A549 (cell line): ENCODE measurements around the gene KIF26A. TPM values are rescaled to one million over a fixed set of nuclear protein-coding genes. Genes with fewer than 3 reads are reported as not detected.

Experiments
- ATAC-seq, 2 experiments: fragments of 200-7000 bp in 1 of 2; fragments of >200 bp in 1 of 2; cut with Nextera tagmentation in 1 of 2; cut with Tn5 transposase in 1 of 2; 3 replicates each; pipeline versions ENCODE4 v1.8.0 to v1.9.1; 2018 to 2020; ENCODE audit warnings: mild to moderate bottlenecking in 1 of 2, moderate library complexity in 1 of 2
- CTCF ChIA-PET: fragments of 300-600 bp; sonication (Branson Sonifier 250); formaldehyde crosslinking; extraction: SDS; loops from one replicate; lab custom pipeline; 2021; ENCODE audit warnings: antibody characterized with exemption, inconsistent platforms; lab: Yijun Ruan, JAX
- POLR2A ChIA-PET: fragments of 350-600 bp; formaldehyde crosslinking; extraction: SDS; loops from one replicate; lab custom pipeline; 2021; ENCODE audit warnings: antibody characterized with exemption, inconsistent platforms; lab: Yijun Ruan, JAX
- DNase-seq, 2 experiments: peaks; one replicate each; pipeline versions ENCODE4 v3.0.0 to v3.0.0-alpha.2; 2011 to 2016; ENCODE audit warnings: low read depth in 1 of 2, low spot score in 1 of 2
- FAIRE-seq: peaks from 2 replicates; lab custom pipeline; 2011; peaks lifted over from hg19 to GRCh38; lab: Jason Lieb, UNC
- H3K27ac ChIP-seq, 2 experiments: fragments of >200 bp; sonication (Bioruptor Twin); formaldehyde crosslinking; 3 replicates each; pipeline ENCODE4 v1.5.1; 2016 to 2017
- H3K4me1 ChIP-seq: fragments of >200 bp; sonication (Bioruptor Twin); formaldehyde crosslinking; 3 replicates; pipeline ENCODE4 v1.6.1; 2016
- H3K4me2 ChIP-seq: fragments of >200 bp; sonication (Bioruptor Twin); formaldehyde crosslinking; 3 replicates; pipeline ENCODE4 v1.6.1; 2016
- H3K4me3 ChIP-seq: fragments of >200 bp; sonication (Bioruptor Twin); formaldehyde crosslinking; 3 replicates; pipeline ENCODE4 v1.5.1; 2016
- H3K9me3 ChIP-seq: fragments of >200 bp; sonication (Bioruptor Twin); formaldehyde crosslinking; 3 replicates; pipeline ENCODE4 v1.6.1; 2016
- CBX2 ChIP-seq: fragments of 200-600 bp; sonication (generic); IDR thresholded peaks from 2 replicates; pipeline ENCODE4 v1.6.1; 2016; ENCODE audit warnings: low read depth, mild to moderate bottlenecking, borderline replicate concordance
- CBX8 ChIP-seq: fragments of 200-600 bp; sonication (generic); IDR thresholded peaks from 2 replicates; pipeline ENCODE4 v1.6.1; 2016
- CHD2 ChIP-seq: fragments of 150-350 bp; IDR thresholded peaks from 2 replicates; pipeline ENCODE4 v1.6.1; 2014; ENCODE audit warnings: low read length; ENCODE audit not compliant: partially characterized antibody
- EHMT2 ChIP-seq: fragments of 200-600 bp; sonication (generic); IDR thresholded peaks from 2 replicates; pipeline ENCODE4 v1.6.1; 2016; ENCODE audit warnings: antibody characterized with exemption, low read depth, mild to moderate bottlenecking, moderate library complexity
- ELK1 ChIP-seq: fragments of 150-350 bp; IDR thresholded peaks from 2 replicates; pipeline ENCODE4 v1.6.1; 2014; ENCODE audit warnings: low read depth, mild to moderate bottlenecking, low read length
- ESRRA ChIP-seq: fragments of 150-350 bp; IDR thresholded peaks from 2 replicates; pipeline ENCODE4 v1.6.1; 2014; ENCODE audit warnings: mild to moderate bottlenecking, low read length, borderline replicate concordance
- HOXA7 ChIP-seq: fragments of 250-450 bp; sonication (Bioruptor Pico); IDR thresholded peaks from 2 replicates; pipeline ENCODE4 v1.5.0; 2020; ENCODE audit warnings: mild to moderate bottlenecking, moderate library complexity
- HOXB13 ChIP-seq: fragments of 250-450 bp; sonication (Bioruptor Pico); IDR thresholded peaks from 2 replicates; pipeline ENCODE4 v1.5.0; 2020; ENCODE audit warnings: low read depth, mild to moderate bottlenecking, moderate library complexity
- MAZ ChIP-seq: fragments of 150-350 bp; IDR thresholded peaks from 2 replicates; pipeline ENCODE4 v1.6.1; 2014; ENCODE audit warnings: antibody characterized with exemption, low read depth, low read length, borderline replicate concordance
- NR3C1 ChIP-seq: fragments of >200 bp; sonication (Bioruptor Twin); formaldehyde crosslinking; IDR thresholded peaks from 3 replicates; pipeline ENCODE4 v1.6.1; 2017
- SMC3 ChIP-seq: fragments of >200 bp; sonication (Bioruptor Twin); formaldehyde crosslinking; IDR thresholded peaks from 3 replicates; pipeline ENCODE4 v1.6.1; 2018; ENCODE audit warnings: inconsistent platforms
- ZC3H11A ChIP-seq: fragments of 450-650 bp; IDR thresholded peaks from 2 replicates; pipeline ENCODE4 v1.6.1; 2014; ENCODE audit warnings: antibody characterized with exemption, mild to moderate bottlenecking
- ZFP36 ChIP-seq: fragments of 450-650 bp; IDR thresholded peaks from 2 replicates; pipeline ENCODE4 v1.6.1; 2014; ENCODE audit warnings: borderline replicate concordance; ENCODE audit not compliant: partially characterized antibody
- ZNF302 ChIP-seq: fragments of 250-450 bp; sonication (Bioruptor Pico); IDR thresholded peaks from 2 replicates; pipeline ENCODE4 v1.9.0; 2021; ENCODE audit warnings: inconsistent platforms, mild to moderate bottlenecking, moderate library complexity
- ZSCAN20 ChIP-seq: fragments of 250-450 bp; sonication (Bioruptor Pico); IDR thresholded peaks from 2 replicates; pipeline ENCODE4 v1.8.0; 2022; ENCODE audit warnings: mild to moderate bottlenecking, moderate library complexity
- WGBS: methylation state at CpG from one replicate; pipeline ENCODE4 v1.1.6; 2017; ENCODE audit errors: missing lambda C conversion rate; 5-methylcytosine and 5-hydroxymethylcytosine counted together
- polyA plus RNA-seq, 4 experiments: library from polyadenylated mRNA; depleted of rRNA in 3 of 4; stranded (reverse); fragments of >200 nt; fragmentation: RNase III in 1 of 4; extraction: RNeasy Plus Mini Kit Qiagen cat#74134 plus additional on column Dnase treatment in 1 of 4; gene quantifications; 2 replicates in 3 of 4; 3 replicates in 1 of 4; pipeline ENCODE4 v1.2.3, GENCODE V29; 2011 to 2017
- TF ChIP-seq, protein P1 (sequence below): fragments of >200 bp; sonication (Bioruptor Twin); formaldehyde crosslinking; IDR thresholded peaks from 2 replicates; pipeline ENCODE4 v1.6.1; 2016
- TF ChIP-seq, protein P2 (sequence below): IDR thresholded peaks from 2 replicates; pipeline ENCODE4 v1.6.1; 2012; ENCODE audit warnings: low read depth, borderline replicate concordance
- TF ChIP-seq, protein P3 (sequence below): fragments of 450-650 bp; IDR thresholded peaks from 2 replicates; pipeline ENCODE4 v1.6.1; 2014; ENCODE audit warnings: antibody characterized with exemption

Gene KIF26A
- polyA plus RNA-seq, 2 of the 4 experiments (the other 2 are of a cell fraction): 0.28 to 2.3 TPM

DNA sequence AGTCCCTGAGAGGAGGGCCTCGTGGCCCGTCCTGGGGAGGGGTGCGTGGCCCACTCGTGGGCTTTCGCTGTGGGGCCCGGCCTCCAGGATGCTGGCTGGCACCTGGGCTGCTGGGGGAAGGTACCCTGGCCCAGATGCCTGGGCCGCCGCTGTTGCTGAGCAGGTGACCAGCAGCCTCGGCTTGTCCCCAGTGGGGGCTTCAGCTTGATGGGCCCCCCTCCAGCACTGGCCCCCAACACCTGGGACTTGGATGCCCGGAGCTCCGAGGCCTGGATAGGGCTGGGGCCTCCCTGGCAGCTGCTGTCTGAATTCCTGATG lies 10.8 kb downstream of the KIF26A start:
- no peak for FAIRE-seq
- no peak for TF ChIP-seq EHMT2
- TF ChIP-seq, protein P1, sequence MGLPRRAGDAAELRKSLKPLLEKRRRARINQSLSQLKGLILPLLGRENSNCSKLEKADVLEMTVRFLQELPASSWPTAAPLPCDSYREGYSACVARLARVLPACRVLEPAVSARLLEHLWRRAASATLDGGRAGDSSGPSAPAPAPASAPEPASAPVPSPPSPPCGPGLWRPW: no peak
- TF ChIP-seq ZC3H11A: no peak
- TF ChIP-seq HOXA7 (CRISPR knock-in tag): no peak
- no peak for TF ChIP-seq NR3C1
- TF ChIP-seq CBX8: no peak
- no peak for TF ChIP-seq ZFP36
- TF ChIP-seq, protein P2, sequence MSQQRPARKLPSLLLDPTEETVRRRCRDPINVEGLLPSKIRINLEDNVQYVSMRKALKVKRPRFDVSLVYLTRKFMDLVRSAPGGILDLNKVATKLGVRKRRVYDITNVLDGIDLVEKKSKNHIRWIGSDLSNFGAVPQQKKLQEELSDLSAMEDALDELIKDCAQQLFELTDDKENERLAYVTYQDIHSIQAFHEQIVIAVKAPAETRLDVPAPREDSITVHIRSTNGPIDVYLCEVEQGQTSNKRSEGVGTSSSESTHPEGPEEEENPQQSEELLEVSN: no peak
- TF ChIP-seq SMC3: no peak
- TF ChIP-seq CHD2: no peak
- no peak for TF ChIP-seq ELK1
- TF ChIP-seq ZNF302 (CRISPR knock-in tag): no peak
- TF ChIP-seq MAZ: no peak
- TF ChIP-seq, all 56 proteins: peak for 0
- no peak overlapping the region for H3K4me3 ChIP-seq
- no peak overlapping the region for H3K4me2 ChIP-seq
- CTCF ChIA-PET: interaction anchor here (1.0 to 1.5 kb wide), 2 partner anchors 9 to 401 kb away, joined by 3 to 4 read pairs; no protein-coding TSS in a partner anchor
- no peaks in the 10 kb centered on the region for H3K9me3 ChIP-seq
- POLR2A ChIA-PET: no interaction called here
- DNase-seq: no peak
- peaks cover 8% of the 10 kb centered on the region; the same call in 1 of the 3 replicates for H3K4me1 ChIP-seq
- 100% methylated on average over 2 of the region's 11 CpGs for WGBS
- peak overlapping the region in 1 of 2 experiments; percentile 78; a peak in 3 of 6 replicates for H3K27ac ChIP-seq
- no peak for ATAC-seq

- TF ChIP-seq HOXB13 (CRISPR knock-in tag) (no peak), MAZ (no peak), ZFP36 (no peak), ELK1 (no peak), CBX2 (no peak), ESRRA (no peak), ZSCAN20 (CRISPR knock-in tag) (no peak)
- TF ChIP-seq, protein P1: no peak
- TF ChIP-seq, protein P3, sequence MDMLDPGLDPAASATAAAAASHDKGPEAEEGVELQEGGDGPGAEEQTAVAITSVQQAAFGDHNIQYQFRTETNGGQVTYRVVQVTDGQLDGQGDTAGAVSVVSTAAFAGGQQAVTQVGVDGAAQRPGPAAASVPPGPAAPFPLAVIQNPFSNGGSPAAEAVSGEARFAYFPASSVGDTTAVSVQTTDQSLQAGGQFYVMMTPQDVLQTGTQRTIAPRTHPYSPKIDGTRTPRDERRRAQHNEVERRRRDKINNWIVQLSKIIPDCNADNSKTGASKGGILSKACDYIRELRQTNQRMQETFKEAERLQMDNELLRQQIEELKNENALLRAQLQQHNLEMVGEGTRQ: no peak
- TF ChIP-seq, all 56 proteins: peak for 0
- Histone ChIP-seq H3K27ac (peak overlapping the region in 1 of 2 experiments; percentile 78; a peak in 3 of 6 replicates), H3K4me2 (peak overlapping the region; percentile 23; the same call in 1 of the 3 replicates), H3K9me3 (no peaks in the 10 kb centered on the region), H3K4me1 (peaks cover 8% of the 10 kb centered on the region; the same call in 1 of the 3 replicates), H3K4me3 (no peak overlapping the region)
- WGBS: 42% methylated on average over 12 of the region's 12 CpGs
- POLR2A ChIA-PET: no interaction called here
- FAIRE-seq (no peak), DNase-seq (peak in 1 of 2 experiments; percentile 33), ATAC-seq (peak; percentile 35 to 66; a peak in 3 of 6 replicates)
- CTCF ChIA-PET: interaction anchor here (1.0 to 1.5 kb wide), 2 partner anchors 9 to 401 kb away, joined by 3 to 4 read pairs; no protein-coding TSS in a partner anchor
Measured at GRCh38 chr14:104149617-104150135, 11.3 kb downstream of the KIF26A start.
